Activated naive CD8-positive, alpha-beta T cell treated with anti-CD3 and anti-CD28 coated beads, Interleukin-2, amount 50 U/mL, for 16 hours (primary cell): ENCODE results near the gene MUS81.
"Not testable (repeated sequence)": the region's sequence is repeated elsewhere in the genome, so short reads cannot be mapped to it uniquely, and the experiment has no call there.

ENCODE experiments used
- DNase-seq: peaks from one replicate; pipeline ENCODE4 v3.0.0-alpha.2; 2020; ENCODE audit warnings: low read depth, low spot score

Gene MUS81

GRCh38 chr11:65847746-65848145, 12.5 kb upstream of the MUS81 start:
- DNase-seq, result no peak

- not testable (repeated sequence) for DNase-seq
These were observed 11.5 kb upstream of the MUS81 start for GRCh38 chr11:65848693-65849092.

- no peak for DNase-seq
These were observed 10.9 kb upstream of the MUS81 start for GRCh38 chr11:65849366-65849765.

- no peak for DNase-seq
These were observed 10.4 kb upstream of the MUS81 start for GRCh38 chr11:65849771-65850216.

- no peak for DNase-seq
These were observed 9.8 kb upstream of the MUS81 start for GRCh38 chr11:65850217-65851082.

- DNase-seq, result no peak
These were observed 9.1 kb upstream of the MUS81 start for GRCh38 chr11:65851083-65851579.

- no peak for DNase-seq
These were observed 8.3 kb upstream of the MUS81 start for GRCh38 chr11:65851811-65852507.

GRCh38 chr11:65852508-65853245, 7.6 kb upstream of the MUS81 start:
- DNase-seq, result no peak

GRCh38 chr11:65853246-65853979, 6.8 kb upstream of the MUS81 start:
- DNase-seq, result no peak

GRCh38 chr11:65854161-65854592, 6.1 kb upstream of the MUS81 start:
- DNase-seq, result no peak

GRCh38 chr11:65854852-65855837, 5.1 kb upstream of the MUS81 start:
- DNase-seq, result no peak

GRCh38 chr11:65855927-65856363, 4.3 kb upstream of the MUS81 start:
- no peak for DNase-seq

GRCh38 chr11:65856689-65857499, 3.3 kb upstream of the MUS81 start:
- peak; percentile 64 for DNase-seq

GRCh38 chr11:65857500-65857852, 2.8 kb upstream of the MUS81 start:
- DNase-seq, result peak; percentile 41

- DNase-seq, result peak; percentile 92
These were observed 2.2 kb upstream of the MUS81 start, which contains the start of gene CFL1 for GRCh38 chr11:65857853-65858680. Gene CFL1, minus strand, starts transcription at chr11:65858180. Its CDS starts 81 bp downstream, at chr11:65858099.

GRCh38 chr11:65858681-65859087, 1.5 kb upstream of the MUS81 start:
- no peak for DNase-seq

GRCh38 chr11:65859095-65859811, 980 bp upstream of the MUS81 start:
- DNase-seq, result peak; percentile 97
